ENCODE data around the gene NIN. TPM values are rescaled to one million over a fixed set of nuclear protein-coding genes. Genes with fewer than 3 reads are reported as not detected.

The NIN gene
- polyA plus RNA-seq, 1 donor from 2014 or later: 47.6 TPM

DNA sequence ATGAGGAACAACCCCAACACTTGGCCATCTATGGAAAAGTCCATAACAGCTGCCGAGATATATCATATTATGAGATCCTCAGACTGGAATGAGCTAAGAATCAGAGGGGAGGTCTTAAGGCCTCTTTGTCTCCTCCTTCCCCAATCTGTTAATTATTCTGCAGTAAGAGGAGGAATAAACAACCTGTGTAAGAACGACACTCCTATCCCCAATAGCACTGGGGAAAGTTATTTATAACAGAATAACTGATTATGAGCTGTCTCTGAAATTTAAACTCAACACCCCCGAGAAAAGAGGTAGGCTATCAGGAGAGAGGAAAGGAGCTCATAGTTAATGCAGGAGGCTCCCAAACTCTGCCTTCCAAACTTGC, 68.0 kb downstream of the NIN start:
- no peak for TF ChIP-seq EZH2 (IDR thresholded peaks at IDR 0.05; ENCODE audit: borderline replicate concordance, insufficient read depth, low read length, poor library complexity, severe bottlenecking)
- TF ChIP-seq TAF1 (IDR thresholded peaks at IDR 0.05; ENCODE audit: low read depth): no peak
- no peak for TF ChIP-seq SMC3 (conservative IDR thresholded peaks at IDR 0.05; ENCODE audit: poor library complexity)
- TF ChIP-seq EP300 (conservative IDR thresholded peaks at IDR 0.05; ENCODE audit: poor library complexity, severe bottlenecking): no peak
- no peak for TF ChIP-seq POLR2AphosphoS5 (IDR thresholded peaks at IDR 0.05)
- TF ChIP-seq MXI1 (conservative IDR thresholded peaks at IDR 0.05; ENCODE audit: poor library complexity, severe bottlenecking): no peak
- TF ChIP-seq, protein P1, sequence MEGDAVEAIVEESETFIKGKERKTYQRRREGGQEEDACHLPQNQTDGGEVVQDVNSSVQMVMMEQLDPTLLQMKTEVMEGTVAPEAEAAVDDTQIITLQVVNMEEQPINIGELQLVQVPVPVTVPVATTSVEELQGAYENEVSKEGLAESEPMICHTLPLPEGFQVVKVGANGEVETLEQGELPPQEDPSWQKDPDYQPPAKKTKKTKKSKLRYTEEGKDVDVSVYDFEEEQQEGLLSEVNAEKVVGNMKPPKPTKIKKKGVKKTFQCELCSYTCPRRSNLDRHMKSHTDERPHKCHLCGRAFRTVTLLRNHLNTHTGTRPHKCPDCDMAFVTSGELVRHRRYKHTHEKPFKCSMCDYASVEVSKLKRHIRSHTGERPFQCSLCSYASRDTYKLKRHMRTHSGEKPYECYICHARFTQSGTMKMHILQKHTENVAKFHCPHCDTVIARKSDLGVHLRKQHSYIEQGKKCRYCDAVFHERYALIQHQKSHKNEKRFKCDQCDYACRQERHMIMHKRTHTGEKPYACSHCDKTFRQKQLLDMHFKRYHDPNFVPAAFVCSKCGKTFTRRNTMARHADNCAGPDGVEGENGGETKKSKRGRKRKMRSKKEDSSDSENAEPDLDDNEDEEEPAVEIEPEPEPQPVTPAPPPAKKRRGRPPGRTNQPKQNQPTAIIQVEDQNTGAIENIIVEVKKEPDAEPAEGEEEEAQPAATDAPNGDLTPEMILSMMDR (IDR thresholded peaks at IDR 0.05; ENCODE audit: poor library complexity, severe bottlenecking): no peak
- TF ChIP-seq RAD21 (conservative IDR thresholded peaks at IDR 0.05): no peak
- TF ChIP-seq, protein P2, sequence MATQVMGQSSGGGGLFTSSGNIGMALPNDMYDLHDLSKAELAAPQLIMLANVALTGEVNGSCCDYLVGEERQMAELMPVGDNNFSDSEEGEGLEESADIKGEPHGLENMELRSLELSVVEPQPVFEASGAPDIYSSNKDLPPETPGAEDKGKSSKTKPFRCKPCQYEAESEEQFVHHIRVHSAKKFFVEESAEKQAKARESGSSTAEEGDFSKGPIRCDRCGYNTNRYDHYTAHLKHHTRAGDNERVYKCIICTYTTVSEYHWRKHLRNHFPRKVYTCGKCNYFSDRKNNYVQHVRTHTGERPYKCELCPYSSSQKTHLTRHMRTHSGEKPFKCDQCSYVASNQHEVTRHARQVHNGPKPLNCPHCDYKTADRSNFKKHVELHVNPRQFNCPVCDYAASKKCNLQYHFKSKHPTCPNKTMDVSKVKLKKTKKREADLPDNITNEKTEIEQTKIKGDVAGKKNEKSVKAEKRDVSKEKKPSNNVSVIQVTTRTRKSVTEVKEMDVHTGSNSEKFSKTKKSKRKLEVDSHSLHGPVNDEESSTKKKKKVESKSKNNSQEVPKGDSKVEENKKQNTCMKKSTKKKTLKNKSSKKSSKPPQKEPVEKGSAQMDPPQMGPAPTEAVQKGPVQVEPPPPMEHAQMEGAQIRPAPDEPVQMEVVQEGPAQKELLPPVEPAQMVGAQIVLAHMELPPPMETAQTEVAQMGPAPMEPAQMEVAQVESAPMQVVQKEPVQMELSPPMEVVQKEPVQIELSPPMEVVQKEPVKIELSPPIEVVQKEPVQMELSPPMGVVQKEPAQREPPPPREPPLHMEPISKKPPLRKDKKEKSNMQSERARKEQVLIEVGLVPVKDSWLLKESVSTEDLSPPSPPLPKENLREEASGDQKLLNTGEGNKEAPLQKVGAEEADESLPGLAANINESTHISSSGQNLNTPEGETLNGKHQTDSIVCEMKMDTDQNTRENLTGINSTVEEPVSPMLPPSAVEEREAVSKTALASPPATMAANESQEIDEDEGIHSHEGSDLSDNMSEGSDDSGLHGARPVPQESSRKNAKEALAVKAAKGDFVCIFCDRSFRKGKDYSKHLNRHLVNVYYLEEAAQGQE (IDR thresholded peaks at IDR 0.05; ENCODE audit: borderline replicate concordance): no peak
- H3K9me2 ChIP-seq (ENCODE audit: insufficient read depth, low read length): no peaks in the 10 kb centered on the region
- no peaks in the 10 kb centered on the region for H3K27me3 ChIP-seq (ENCODE audit: insufficient read depth, low read depth, low read length)
- H3K9me3 ChIP-seq (ENCODE audit: low read length): no peaks in the 10 kb centered on the region
- H3K79me2 ChIP-seq (replicated peaks; ENCODE audit: insufficient read depth, low read length): peaks cover 6% of the 10 kb centered on the region
- no peak overlapping the region for H3K4me2 ChIP-seq (ENCODE audit: low read length)
- H3K9ac ChIP-seq (ENCODE audit: low read length): no peak overlapping the region
- no peak overlapping the region for H2AFZ ChIP-seq (ENCODE audit: low read depth, low read length)
- H3K27ac ChIP-seq (ENCODE audit: low read length): no peak overlapping the region
- H3K36me3 ChIP-seq (ENCODE audit: insufficient read depth, low read length): peaks cover 16% of the 10 kb centered on the region
- H3K4me3 ChIP-seq (ENCODE audit: low read length): no peak overlapping the region
- no peaks in the 10 kb centered on the region for H4K20me1 ChIP-seq (ENCODE audit: insufficient read depth)
- no peaks in the 10 kb centered on the region for H3F3A ChIP-seq (ENCODE audit: insufficient read depth, low read length, poor library complexity, severe bottlenecking)

DNA sequence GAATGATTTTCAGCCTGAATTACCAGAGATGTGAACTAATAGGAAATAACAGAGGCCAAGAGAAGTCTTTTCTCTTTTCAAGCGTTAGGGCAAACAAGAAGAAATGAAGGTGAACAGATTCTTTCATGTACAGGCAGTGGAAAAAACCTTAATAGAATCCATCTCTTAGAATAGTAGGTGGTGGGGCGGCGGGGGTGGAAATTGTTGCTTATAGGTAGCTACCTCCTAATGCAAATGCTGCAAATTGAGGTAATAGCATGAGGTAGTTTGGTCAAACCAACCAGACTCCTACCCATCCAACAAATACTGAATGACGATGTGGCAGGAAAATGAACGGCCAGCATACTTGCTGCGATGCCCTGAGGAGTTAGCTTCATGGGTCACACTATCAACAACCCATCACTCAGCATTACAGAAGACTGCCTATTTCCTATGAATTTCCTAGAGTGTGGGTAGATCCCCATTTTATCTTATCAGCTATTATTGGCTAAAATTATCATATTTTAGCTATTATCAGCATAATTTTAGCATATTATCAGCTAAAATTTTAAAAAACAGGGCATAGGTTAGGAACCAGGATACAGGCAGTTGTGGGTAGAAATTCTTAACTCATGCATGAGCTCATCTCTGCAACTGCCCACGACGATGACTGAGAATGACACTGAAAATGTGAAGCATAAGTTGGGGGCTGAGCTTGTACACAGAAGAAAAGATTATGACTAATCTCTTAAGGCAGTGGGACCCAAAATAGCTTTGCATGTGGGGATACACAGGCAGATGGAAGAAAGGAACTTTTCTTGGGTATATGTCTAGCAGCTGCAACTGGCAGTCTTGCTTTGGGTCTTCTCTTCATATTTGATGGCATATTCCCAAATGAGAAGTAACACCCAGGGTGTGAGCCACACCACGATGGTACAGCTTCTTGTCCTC, 68.7 kb downstream of the NIN start:
- Histone ChIP-seq H3F3A (ENCODE audit: insufficient read depth, low read length, poor library complexity, severe bottlenecking) (no peaks in the 10 kb centered on the region), H3K79me2 (replicated peaks; ENCODE audit: insufficient read depth, low read length) (peaks cover 6% of the 10 kb centered on the region), H3K27ac (ENCODE audit: low read length) (no peak overlapping the region), H3K9me3 (ENCODE audit: low read length) (no peaks in the 10 kb centered on the region), H3K27me3 (ENCODE audit: insufficient read depth, low read depth, low read length) (no peaks in the 10 kb centered on the region), H3K9me2 (ENCODE audit: insufficient read depth, low read length) (no peaks in the 10 kb centered on the region), H3K9ac (ENCODE audit: low read length) (no peak overlapping the region), H3K4me3 (ENCODE audit: low read length) (no peak overlapping the region), H3K4me2 (ENCODE audit: low read length) (no peak overlapping the region), H2AFZ (ENCODE audit: low read depth, low read length) (no peak overlapping the region), H3K36me3 (ENCODE audit: insufficient read depth, low read length) (peaks cover 20% of the 10 kb centered on the region), H4K20me1 (ENCODE audit: insufficient read depth) (no peaks in the 10 kb centered on the region)
- TF ChIP-seq POLR2AphosphoS5 (IDR thresholded peaks at IDR 0.05) (no peak), MXI1 (conservative IDR thresholded peaks at IDR 0.05; ENCODE audit: poor library complexity, severe bottlenecking) (no peak), TAF1 (IDR thresholded peaks at IDR 0.05; ENCODE audit: low read depth) (no peak), EP300 (conservative IDR thresholded peaks at IDR 0.05; ENCODE audit: poor library complexity, severe bottlenecking) (no peak)
- TF ChIP-seq, protein P2 (IDR thresholded peaks at IDR 0.05; ENCODE audit: borderline replicate concordance): no peak
- TF ChIP-seq, protein P1 (IDR thresholded peaks at IDR 0.05; ENCODE audit: poor library complexity, severe bottlenecking): no peak
